MCF 10A (cell line): ENCODE data around the gene SKAP2. TPM values are rescaled to one million over a fixed set of nuclear protein-coding genes. Genes with fewer than 3 reads are reported as not detected.

Experiments
- BruUV-seq: library from RNA; stranded (reverse); fragments of 400-500 nt; replicated peaks from 2 replicates; lab custom pipeline; 2021; lab: Mats Ljungman, UMichigan
- CTCF ChIA-PET: fragments of 300-600 bp; sonication (Branson Sonifier 250); formaldehyde crosslinking; extraction: SDS; loops from one replicate; lab custom pipeline; 2021; ENCODE audit warnings: antibody characterized with exemption, inconsistent platforms; lab: Yijun Ruan, JAX
- POLR2A ChIA-PET: fragments of 300-600, 350-650 bp; sonication (Branson Sonifier 250); formaldehyde crosslinking; extraction: SDS; loops from one replicate; lab custom pipeline; 2020; ENCODE audit warnings: antibody characterized with exemption, inconsistent platforms; lab: Yijun Ruan, JAX
- DNase-seq: peaks from one replicate; pipeline ENCODE4 v3.0.0-alpha.2; 2018; ENCODE audit not compliant: unreplicated experiment
- H3K27ac Mint-ChIP-seq: one replicate; pipeline ENCODE4 v1.8.0; 2022; ENCODE audit warnings: mild to moderate bottlenecking, low read depth, mixed read lengths; ENCODE audit not compliant: unreplicated experiment
- H3K27me3 Mint-ChIP-seq: one replicate; pipeline ENCODE4 v1.8.0; 2022; ENCODE audit warnings: mixed read lengths; ENCODE audit not compliant: insufficient read depth, unreplicated experiment
- H3K36me3 Mint-ChIP-seq: one replicate; pipeline ENCODE4 v1.8.0; 2022; ENCODE audit warnings: mild to moderate bottlenecking, moderate library complexity, mixed read lengths; ENCODE audit not compliant: insufficient read depth, unreplicated experiment
- H3K4me1 Mint-ChIP-seq: one replicate; pipeline ENCODE4 v1.8.0; 2022; ENCODE audit warnings: mixed read lengths; ENCODE audit not compliant: insufficient read depth, unreplicated experiment
- H3K4me3 Mint-ChIP-seq: one replicate; pipeline ENCODE4 v1.8.0; 2022; ENCODE audit warnings: mild to moderate bottlenecking, moderate library complexity, mixed read lengths; ENCODE audit not compliant: unreplicated experiment
- H3K9me3 Mint-ChIP-seq: one replicate; pipeline ENCODE4 v1.8.0; 2022; ENCODE audit warnings: mixed read lengths; ENCODE audit not compliant: unreplicated experiment
- intact Hi-C: fragments of 100-400 bp; cut with micrococcal nuclease; formaldehyde crosslinking; loops from 2 replicates; pipeline ENCODE4 v1.14.1; 2022
- total RNA-seq: library from RNA; stranded (reverse); gene quantifications from 2 replicates; pipeline ENCODE4 v1.2.3, GENCODE V29; 2022
- TF ChIP-seq, protein P1 (sequence below): fragments of 200-600 bp; IDR thresholded peaks from one replicate; pipeline ENCODE4 v1.8.0; 2022; ENCODE audit warnings: antibody characterized with exemption, mild to moderate bottlenecking; ENCODE audit not compliant: unreplicated experiment

SKAP2 gene
- total RNA-seq, 1 experiment from 2014 or later: 27.5 TPM

DNA sequence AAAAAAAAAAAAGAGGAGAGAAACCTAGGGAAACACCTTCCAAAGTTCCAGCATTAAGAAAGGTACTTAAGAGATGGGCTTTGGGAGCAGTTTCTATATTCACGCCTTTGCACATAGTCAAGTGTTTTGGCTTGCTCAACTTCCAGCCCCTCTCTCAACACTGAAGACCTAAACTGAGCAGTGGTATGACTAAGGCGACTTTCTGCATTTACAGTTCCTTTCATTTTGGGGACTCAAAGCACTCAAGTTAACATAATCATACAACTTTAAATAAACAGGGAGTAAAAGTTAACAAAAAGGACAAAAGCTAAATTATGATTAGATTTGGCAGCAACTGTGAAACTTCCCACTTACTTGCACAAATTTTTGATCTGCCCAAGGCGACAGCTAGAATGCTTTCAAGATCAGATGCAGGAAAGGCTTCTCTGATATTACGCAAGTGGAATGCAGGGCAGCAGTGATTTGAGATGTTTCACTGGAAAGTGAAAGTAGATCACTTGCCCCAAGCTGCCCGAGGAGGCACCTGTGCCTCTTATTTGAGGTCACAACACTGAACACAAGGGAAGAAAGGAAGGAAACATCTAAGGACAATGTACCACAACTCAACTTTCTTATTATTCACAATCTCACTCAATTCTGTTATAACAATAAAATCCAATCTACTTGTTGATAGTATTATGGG lies 199.5 kb downstream of the SKAP2 start:
- CTCF ChIA-PET: interaction anchor here (0.6 to 4.2 kb wide), 10 partner anchors 16 to 772 kb away, joined by 3 to 78 read pairs (median 4); partner anchors contain the start of gene HOXA5
- H3K4me3 Mint-ChIP-seq: peak overlapping the region; percentile 48

DNA sequence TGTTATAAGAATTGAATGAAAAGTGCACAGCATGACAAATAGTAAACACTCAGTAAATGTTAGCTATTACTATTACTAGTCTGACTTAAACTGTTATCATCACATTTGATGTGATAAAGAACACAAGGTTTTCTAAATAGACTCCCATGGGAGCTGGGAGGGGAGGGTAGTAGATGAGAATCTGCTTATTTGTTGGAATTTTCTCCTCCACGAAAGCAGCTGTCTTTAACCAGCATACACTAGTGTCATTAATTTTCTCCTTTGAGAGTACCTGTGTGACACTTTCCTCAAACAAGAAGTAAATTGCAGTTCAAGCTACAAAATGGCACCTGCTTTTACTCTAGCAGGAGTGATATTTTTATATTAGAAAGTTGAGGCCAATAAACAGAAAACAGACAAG lies 200.1 kb downstream of the SKAP2 start:
- Mint-ChIP-seq H3K4me3 (no peak overlapping the region), H3K36me3 (no peaks in the 10 kb centered on the region), H3K27me3 (no peaks in the 10 kb centered on the region), H3K4me1 (peaks cover 16% of the 10 kb centered on the region), H3K9me3 (no peaks in the 10 kb centered on the region), H3K27ac (no peak overlapping the region)
- intact Hi-C loops: loop anchor here (5.0 kb wide), 1 partner anchor 782 kb away; no protein-coding TSS in a partner anchor
- TF ChIP-seq, protein P1, sequence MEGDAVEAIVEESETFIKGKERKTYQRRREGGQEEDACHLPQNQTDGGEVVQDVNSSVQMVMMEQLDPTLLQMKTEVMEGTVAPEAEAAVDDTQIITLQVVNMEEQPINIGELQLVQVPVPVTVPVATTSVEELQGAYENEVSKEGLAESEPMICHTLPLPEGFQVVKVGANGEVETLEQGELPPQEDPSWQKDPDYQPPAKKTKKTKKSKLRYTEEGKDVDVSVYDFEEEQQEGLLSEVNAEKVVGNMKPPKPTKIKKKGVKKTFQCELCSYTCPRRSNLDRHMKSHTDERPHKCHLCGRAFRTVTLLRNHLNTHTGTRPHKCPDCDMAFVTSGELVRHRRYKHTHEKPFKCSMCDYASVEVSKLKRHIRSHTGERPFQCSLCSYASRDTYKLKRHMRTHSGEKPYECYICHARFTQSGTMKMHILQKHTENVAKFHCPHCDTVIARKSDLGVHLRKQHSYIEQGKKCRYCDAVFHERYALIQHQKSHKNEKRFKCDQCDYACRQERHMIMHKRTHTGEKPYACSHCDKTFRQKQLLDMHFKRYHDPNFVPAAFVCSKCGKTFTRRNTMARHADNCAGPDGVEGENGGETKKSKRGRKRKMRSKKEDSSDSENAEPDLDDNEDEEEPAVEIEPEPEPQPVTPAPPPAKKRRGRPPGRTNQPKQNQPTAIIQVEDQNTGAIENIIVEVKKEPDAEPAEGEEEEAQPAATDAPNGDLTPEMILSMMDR: no peak
- POLR2A ChIA-PET: interaction anchor here (0.6 to 4.3 kb wide), 9 partner anchors 15 to 507 kb away, joined by 3 to 16 read pairs (median 4); partner anchors contain the start of gene HOXA5
- BruUV-seq: no TSS peak
- DNase-seq: no peak
- CTCF ChIA-PET: interaction anchor here (0.7 to 4.2 kb wide), 9 partner anchors 16 to 772 kb away, joined by 3 to 78 read pairs (median 5); no protein-coding TSS in a partner anchor

More for the DNA sequence above, 199.5 kb downstream of the SKAP2 start:
- no peaks in the 10 kb centered on the region for H3K27me3 Mint-ChIP-seq
- no TSS peak for BruUV-seq
- peaks cover 16% of the 10 kb centered on the region for H3K4me1 Mint-ChIP-seq
- H3K36me3 Mint-ChIP-seq: no peaks in the 10 kb centered on the region
- TF ChIP-seq, protein P1: no peak
- POLR2A ChIA-PET: interaction anchor here (0.7 to 4.3 kb wide), 11 partner anchors 16 to 507 kb away, joined by 3 to 16 read pairs (median 4); partner anchors contain the start of gene HOXA5
- no peaks in the 10 kb centered on the region for H3K9me3 Mint-ChIP-seq
- DNase-seq: peak; percentile 67
- H3K27ac Mint-ChIP-seq: no peak overlapping the region
- intact Hi-C loops: loop anchor here (5.0 kb wide), 3 partner anchors 388 to 783 kb away; partner anchors contain the start of gene HOXA5

DNA sequence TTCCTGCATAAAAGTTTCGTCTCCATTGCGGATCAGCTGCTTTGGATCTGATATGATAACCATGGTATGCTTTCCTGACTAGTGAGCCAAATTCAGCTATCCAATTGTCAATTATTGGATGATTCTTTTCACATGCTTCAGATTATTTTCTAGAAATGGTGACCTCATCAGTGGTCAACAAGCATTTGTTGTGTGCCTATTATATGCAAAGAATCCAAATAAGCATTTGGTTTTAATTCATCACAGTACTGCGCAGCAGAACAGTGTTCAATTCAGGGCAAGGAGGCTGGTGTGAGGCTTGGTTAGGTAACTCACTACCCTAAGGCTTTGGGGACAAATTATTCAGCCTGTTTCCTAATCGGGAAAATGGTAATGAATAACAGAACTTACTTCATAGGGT lies 200.5 kb downstream of the SKAP2 start:
- no TSS peak for BruUV-seq
- H3K9me3 Mint-ChIP-seq: no peaks in the 10 kb centered on the region
- no peaks in the 10 kb centered on the region for H3K36me3 Mint-ChIP-seq
- no peak overlapping the region for H3K4me3 Mint-ChIP-seq
- no peak for DNase-seq
- POLR2A ChIA-PET: interaction anchor here (0.6 to 1.9 kb wide), 5 partner anchors 15 to 508 kb away, joined by 3 to 10 read pairs (median 4); no protein-coding TSS in a partner anchor
- TF ChIP-seq, protein P1: no peak
- H3K4me1 Mint-ChIP-seq: peaks cover 16% of the 10 kb centered on the region
- no peaks in the 10 kb centered on the region for H3K27me3 Mint-ChIP-seq
- intact Hi-C loops: loop anchor here (5.0 kb wide), 1 partner anchor 782 kb away; no protein-coding TSS in a partner anchor
- CTCF ChIA-PET: interaction anchor here (0.6 to 2.5 kb wide), 6 partner anchors 16 to 771 kb away, joined by 3 to 10 read pairs (median 3); no protein-coding TSS in a partner anchor
- no peak overlapping the region for H3K27ac Mint-ChIP-seq

DNA sequence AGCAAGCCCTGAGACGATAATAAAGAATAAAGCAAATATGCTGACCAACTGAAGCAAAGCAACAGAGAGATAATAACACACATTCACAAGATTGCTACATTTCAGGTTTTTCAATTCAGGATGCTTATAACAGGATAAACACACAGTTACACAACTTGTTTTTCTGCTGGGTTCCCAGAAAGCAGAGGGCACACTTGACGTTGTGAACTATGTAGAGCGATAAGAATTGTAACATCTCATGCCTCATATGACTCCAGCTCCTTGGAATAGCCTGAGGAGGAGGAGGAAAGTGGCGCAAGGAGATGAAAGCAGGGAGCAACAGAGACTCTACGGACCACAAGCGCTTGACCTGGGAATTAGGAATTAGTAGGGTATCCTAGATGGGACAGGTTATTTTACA lies 201.7 kb downstream of the SKAP2 start:
- Mint-ChIP-seq H3K27ac (no peak overlapping the region), H3K9me3 (no peaks in the 10 kb centered on the region), H3K36me3 (no peaks in the 10 kb centered on the region), H3K27me3 (no peaks in the 10 kb centered on the region), H3K4me3 (no peak overlapping the region), H3K4me1 (peaks cover 16% of the 10 kb centered on the region)
- TF ChIP-seq, protein P1: no peak
- no TSS peak for BruUV-seq
- no peak for DNase-seq
- POLR2A ChIA-PET: interaction anchor here (0.7 kb wide), 1 partner anchor 10 kb away, joined by 3 read pairs; no protein-coding TSS in a partner anchor
- CTCF ChIA-PET: interaction anchor here (0.6 to 2.5 kb wide), 2 partner anchors 290 to 293 kb away, joined by 3 to 10 read pairs; no protein-coding TSS in a partner anchor
- intact Hi-C loops: loop anchor here (5.0 kb wide), 1 partner anchor 780 kb away; no protein-coding TSS in a partner anchor
